ENCODE results near the gene THPO.

The THPO gene

DNA sequence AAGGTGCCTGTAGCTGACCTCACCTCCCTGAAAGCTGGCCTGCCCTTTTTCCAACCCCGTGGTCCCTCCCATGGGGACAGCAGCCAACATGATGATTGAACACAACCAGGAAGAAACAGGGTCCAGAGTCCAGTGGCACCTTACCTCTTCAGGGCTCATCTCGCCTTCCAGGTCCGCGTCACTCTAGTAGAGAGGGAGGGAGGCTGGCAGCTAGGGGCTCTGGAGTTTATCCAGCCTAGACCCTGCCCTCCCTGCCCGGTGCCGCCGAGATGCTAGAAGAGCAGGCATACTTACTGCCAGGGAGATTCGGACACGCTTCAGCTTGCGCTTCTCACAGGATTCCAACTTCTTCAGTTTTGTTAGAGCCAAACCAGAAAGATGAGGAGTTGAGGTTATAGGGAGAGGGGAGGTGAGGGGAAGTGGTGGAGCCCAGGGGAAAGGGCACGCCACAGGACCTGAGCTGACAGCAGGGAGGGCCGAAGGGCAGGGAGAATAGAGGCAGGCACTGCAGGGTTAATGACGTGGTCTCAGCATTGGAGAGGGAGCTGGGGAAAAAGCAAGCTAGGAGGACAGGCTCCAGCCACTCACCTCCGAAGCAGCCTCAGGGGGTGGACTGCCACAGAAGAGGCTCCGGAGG, 25.7 kb downstream of the THPO start:
- TF ChIP-seq TAF1 (IDR thresholded peaks at IDR 0.05; ENCODE audit: borderline replicate concordance, insufficient read depth, low read length) (no peak), SIN3A (IDR thresholded peaks at IDR 0.05; ENCODE audit: borderline replicate concordance, insufficient read depth, low read length) (no peak), FOXP2 (optimal IDR thresholded peaks at IDR 0.05; ENCODE audit: borderline replicate concordance, extremely low read depth, extremely low read length, insufficient read depth) (no peak), REST (IDR thresholded peaks at IDR 0.05; ENCODE audit: insufficient read depth in 1 of 2, low read depth in 2 of 2, low read length in 2 of 2) (no peak), POLR2AphosphoS5 (IDR thresholded peaks at IDR 0.05; ENCODE audit: low read depth, low read length) (no peak)

GRCh38 chr3:184351511-184352148, 26.4 kb downstream of the THPO start:
- TF ChIP-seq FOXP2 (optimal IDR thresholded peaks at IDR 0.05; ENCODE audit: borderline replicate concordance, extremely low read depth, extremely low read length, insufficient read depth) = no peak
- no peak for TF ChIP-seq TAF1 (IDR thresholded peaks at IDR 0.05; ENCODE audit: borderline replicate concordance, insufficient read depth, low read length)
- no peak for TF ChIP-seq REST (IDR thresholded peaks at IDR 0.05; ENCODE audit: insufficient read depth in 1 of 2, low read depth in 2 of 2, low read length in 2 of 2)
- no peak for TF ChIP-seq POLR2AphosphoS5 (IDR thresholded peaks at IDR 0.05; ENCODE audit: low read depth, low read length)
- no peak for TF ChIP-seq SIN3A (IDR thresholded peaks at IDR 0.05; ENCODE audit: borderline replicate concordance, insufficient read depth, low read length)

DNA sequence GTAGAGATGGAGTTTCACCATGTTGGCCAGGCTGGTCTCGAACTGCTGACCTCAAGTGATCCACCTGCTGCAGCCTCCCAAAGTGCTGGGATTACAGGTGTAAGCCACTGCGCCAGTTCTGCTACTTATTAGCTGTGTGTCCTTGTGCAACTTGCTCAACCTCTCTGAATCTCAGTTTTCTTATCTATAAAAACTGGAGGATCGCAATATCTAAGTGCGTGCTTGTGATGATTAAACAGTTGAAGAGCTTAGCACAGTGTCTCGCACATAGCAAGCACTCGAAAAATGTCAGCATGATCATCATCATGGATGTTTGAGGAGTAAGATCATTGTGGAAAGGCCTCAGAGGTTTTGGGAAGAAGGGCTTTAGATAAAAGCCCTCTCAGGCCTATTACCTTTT, 27.4 kb downstream of the THPO start:
- TF ChIP-seq REST (IDR thresholded peaks at IDR 0.05; ENCODE audit: insufficient read depth in 1 of 2, low read depth in 2 of 2, low read length in 2 of 2) (no peak), TAF1 (IDR thresholded peaks at IDR 0.05; ENCODE audit: borderline replicate concordance, insufficient read depth, low read length) (no peak), POLR2AphosphoS5 (IDR thresholded peaks at IDR 0.05; ENCODE audit: low read depth, low read length) (no peak), FOXP2 (optimal IDR thresholded peaks at IDR 0.05; ENCODE audit: borderline replicate concordance, extremely low read depth, extremely low read length, insufficient read depth) (no peak), SIN3A (IDR thresholded peaks at IDR 0.05; ENCODE audit: borderline replicate concordance, insufficient read depth, low read length) (no peak)

GRCh38 chr3:184349563-184350470, 28.2 kb downstream of the THPO start:
- no peak for TF ChIP-seq FOXP2 (optimal IDR thresholded peaks at IDR 0.05; ENCODE audit: borderline replicate concordance, extremely low read depth, extremely low read length, insufficient read depth)
- no peak for TF ChIP-seq SIN3A (IDR thresholded peaks at IDR 0.05; ENCODE audit: borderline replicate concordance, insufficient read depth, low read length)
- no peak for TF ChIP-seq REST (IDR thresholded peaks at IDR 0.05; ENCODE audit: insufficient read depth in 1 of 2, low read depth in 2 of 2, low read length in 2 of 2)
- no peak for TF ChIP-seq TAF1 (IDR thresholded peaks at IDR 0.05; ENCODE audit: borderline replicate concordance, insufficient read depth, low read length)
- no peak for TF ChIP-seq POLR2AphosphoS5 (IDR thresholded peaks at IDR 0.05; ENCODE audit: low read depth, low read length)

Data from PFSK-1 (cell line).